ENCODE results near the gene IFT27. TPM values are rescaled to one million over a fixed set of nuclear protein-coding genes. Genes with fewer than 3 reads are reported as not detected.

The IFT27 gene
- total RNA-seq, 1 experiment from 2014 or later: 74.2 TPM

GRCh38 chr22:36776722-36777121, 803 bp upstream of the IFT27 start:
- CTCF ChIA-PET: interaction anchor here (0.7 to 1.2 kb wide), 7 partner anchors 80 to 763 kb away, joined by 3 to 9 read pairs (median 3); partner anchors contain the start of gene TST
- Histone ChIP-seq H3K4me2 (peak overlapping the region; percentile 82), H3K4me1 (replicated peaks; ENCODE audit: insufficient read depth) (peaks cover 16% of the 10 kb centered on the region), H3F3A (ENCODE audit: insufficient read depth, low read depth) (no peaks in the 10 kb centered on the region), H3K4me3 (peak overlapping the region; percentile 49; the same call in 1 of the 2 replicates), H3K79me2 (ENCODE audit: low read depth) (no peaks in the 10 kb centered on the region), H3K27ac (no peak overlapping the region), H3K9me2 (ENCODE audit: insufficient read depth) (no peaks in the 10 kb centered on the region), H3K9me3 (ENCODE audit: insufficient read depth, low read depth) (no peaks in the 10 kb centered on the region), H4K20me1 (ENCODE audit: insufficient read depth) (no peaks in the 10 kb centered on the region), H3K27me3 (ENCODE audit: insufficient read depth, low read depth) (no peaks in the 10 kb centered on the region), H2AFZ (peak overlapping the region; percentile 85), H3K36me3 (ENCODE audit: low read depth) (no peaks in the 10 kb centered on the region)
- no TSS peak for BruUV-seq (replicated peaks)
- intact Hi-C loops (cut with micrococcal nuclease; ENCODE audit: unreplicated experiment): loop anchor here (1.0 kb wide), 2 partner anchors 230 to 420 kb away; no protein-coding TSS in a partner anchor
- TF ChIP-seq CTCF (conservative IDR thresholded peaks at IDR 0.05): no peak
- TF ChIP-seq EZH2 (IDR thresholded peaks at IDR 0.05; ENCODE audit: low read depth): no peak
- POLR2A ChIA-PET (ENCODE audit: unreplicated experiment): interaction anchor here (0.6 to 1.5 kb wide), 6 partner anchors 13 to 421 kb away, joined by 4 to 13 read pairs (median 8); partner anchors contain the start of gene EIF3D
- no peak for DNase-seq

- Histone ChIP-seq H3K27ac (no peak overlapping the region), H3K9me3 (ENCODE audit: insufficient read depth, low read depth) (no peaks in the 10 kb centered on the region), H3K4me3 (peak overlapping the region; percentile 76), H3K27me3 (ENCODE audit: insufficient read depth, low read depth) (no peaks in the 10 kb centered on the region), H3K4me2 (peak overlapping the region; percentile 93), H3K36me3 (ENCODE audit: low read depth) (no peaks in the 10 kb centered on the region), H3K9me2 (ENCODE audit: insufficient read depth) (no peaks in the 10 kb centered on the region), H4K20me1 (ENCODE audit: insufficient read depth) (no peaks in the 10 kb centered on the region), H3K4me1 (replicated peaks; ENCODE audit: insufficient read depth) (peaks cover 13% of the 10 kb centered on the region), H3K79me2 (ENCODE audit: low read depth) (no peaks in the 10 kb centered on the region), H2AFZ (peak overlapping the region; percentile 89), H3F3A (ENCODE audit: insufficient read depth, low read depth) (no peaks in the 10 kb centered on the region)
- intact Hi-C loops (cut with micrococcal nuclease; ENCODE audit: unreplicated experiment): no loop called here
- POLR2A ChIA-PET (ENCODE audit: unreplicated experiment): interaction anchor here (0.5 to 1.5 kb wide), 8 partner anchors 12 to 793 kb away, joined by 3 to 13 read pairs (median 5); no protein-coding TSS in a partner anchor
- CTCF ChIA-PET: interaction anchor here (0.5 to 1.5 kb wide), 9 partner anchors 18 to 484 kb away, joined by 3 to 11 read pairs (median 3); partner anchors contain the start of gene TST
- no TSS peak for BruUV-seq (replicated peaks)
- TF ChIP-seq EZH2 (IDR thresholded peaks at IDR 0.05; ENCODE audit: low read depth) (no peak), CTCF (conservative IDR thresholded peaks at IDR 0.05) (no peak)
- DNase-seq: peak in 1 of 2 experiments; percentile 30
These were observed 344 bp downstream of the IFT27 start for GRCh38 chr22:36775586-36775963.

- no peak overlapping the region for H2AFZ ChIP-seq
- TF ChIP-seq EZH2 (IDR thresholded peaks at IDR 0.05; ENCODE audit: low read depth): no peak
- peak; percentile 70 for TF ChIP-seq CTCF (conservative IDR thresholded peaks at IDR 0.05)
- no peaks in the 10 kb centered on the region for H3K79me2 ChIP-seq (ENCODE audit: low read depth)
- H3K9me2 ChIP-seq (ENCODE audit: insufficient read depth): no peaks in the 10 kb centered on the region
- no peak overlapping the region for H3K4me2 ChIP-seq
- peaks cover 13% of the 10 kb centered on the region for H3K4me1 ChIP-seq (replicated peaks; ENCODE audit: insufficient read depth)
- H3K36me3 ChIP-seq (ENCODE audit: low read depth): no peaks in the 10 kb centered on the region
- no peaks in the 10 kb centered on the region for H4K20me1 ChIP-seq (ENCODE audit: insufficient read depth)
- H3K9me3 ChIP-seq (ENCODE audit: insufficient read depth, low read depth): no peaks in the 10 kb centered on the region
- DNase-seq: peak in 1 of 2 experiments; percentile 56
- BruUV-seq (replicated peaks): no TSS peak
- POLR2A ChIA-PET (ENCODE audit: unreplicated experiment): interaction anchor here (0.7 kb wide), 1 partner anchor 244 kb away, joined by 8 read pairs; no protein-coding TSS in a partner anchor
- no peaks in the 10 kb centered on the region for H3K27me3 ChIP-seq (ENCODE audit: insufficient read depth, low read depth)
- H3K27ac ChIP-seq: no peak overlapping the region
- H3K4me3 ChIP-seq: no peak overlapping the region
- intact Hi-C loops (cut with micrococcal nuclease; ENCODE audit: unreplicated experiment): no loop called here
- no peaks in the 10 kb centered on the region for H3F3A ChIP-seq (ENCODE audit: insufficient read depth, low read depth)
- CTCF ChIA-PET: interaction anchor here (0.7 to 1.5 kb wide), 8 partner anchors 10 to 379 kb away, joined by 3 to 6 read pairs (median 5); no protein-coding TSS in a partner anchor
These were observed 2.0 kb downstream of the IFT27 start for GRCh38 chr22:36773935-36774334.
